ENCODE data around the gene PI16.

DNA sequence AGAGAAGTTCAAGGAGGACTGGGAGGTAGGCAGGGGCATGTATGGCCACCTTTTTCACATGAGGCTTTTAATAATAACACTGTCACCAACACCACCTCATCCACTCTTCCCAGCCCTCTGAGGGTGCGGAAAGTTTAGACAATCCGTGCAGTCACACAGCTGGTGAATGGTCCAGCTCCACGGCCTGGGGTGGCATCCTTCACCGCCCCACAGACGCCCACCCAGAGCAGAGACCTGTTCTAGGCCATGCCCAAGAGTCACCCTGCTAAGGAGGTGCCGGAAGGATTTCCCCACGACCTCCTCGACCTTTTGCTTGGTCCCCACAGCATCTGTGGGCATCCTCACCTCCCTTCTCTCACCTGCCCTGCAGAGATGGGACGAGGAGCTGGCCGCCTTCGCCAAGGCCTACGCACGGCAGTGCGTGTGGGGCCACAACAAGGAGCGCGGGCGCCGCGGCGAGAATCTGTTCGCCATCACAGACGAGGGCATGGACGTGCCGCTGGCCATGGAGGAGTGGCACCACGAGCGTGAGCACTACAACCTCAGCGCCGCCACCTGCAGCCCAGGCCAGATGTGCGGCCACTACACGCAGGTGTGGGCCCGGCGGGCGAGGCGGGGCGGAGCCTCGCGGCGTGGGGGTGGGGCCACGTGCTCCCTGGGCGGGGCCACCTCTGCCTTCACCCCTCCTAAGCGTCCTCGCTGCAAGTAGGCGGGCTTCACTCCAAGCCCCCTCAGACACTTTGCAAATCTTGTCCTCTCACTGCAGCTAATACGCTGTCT lies 4.4 kb downstream of the PI16 start:
- TF ChIP-seq, protein P1, sequence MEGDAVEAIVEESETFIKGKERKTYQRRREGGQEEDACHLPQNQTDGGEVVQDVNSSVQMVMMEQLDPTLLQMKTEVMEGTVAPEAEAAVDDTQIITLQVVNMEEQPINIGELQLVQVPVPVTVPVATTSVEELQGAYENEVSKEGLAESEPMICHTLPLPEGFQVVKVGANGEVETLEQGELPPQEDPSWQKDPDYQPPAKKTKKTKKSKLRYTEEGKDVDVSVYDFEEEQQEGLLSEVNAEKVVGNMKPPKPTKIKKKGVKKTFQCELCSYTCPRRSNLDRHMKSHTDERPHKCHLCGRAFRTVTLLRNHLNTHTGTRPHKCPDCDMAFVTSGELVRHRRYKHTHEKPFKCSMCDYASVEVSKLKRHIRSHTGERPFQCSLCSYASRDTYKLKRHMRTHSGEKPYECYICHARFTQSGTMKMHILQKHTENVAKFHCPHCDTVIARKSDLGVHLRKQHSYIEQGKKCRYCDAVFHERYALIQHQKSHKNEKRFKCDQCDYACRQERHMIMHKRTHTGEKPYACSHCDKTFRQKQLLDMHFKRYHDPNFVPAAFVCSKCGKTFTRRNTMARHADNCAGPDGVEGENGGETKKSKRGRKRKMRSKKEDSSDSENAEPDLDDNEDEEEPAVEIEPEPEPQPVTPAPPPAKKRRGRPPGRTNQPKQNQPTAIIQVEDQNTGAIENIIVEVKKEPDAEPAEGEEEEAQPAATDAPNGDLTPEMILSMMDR (conservative IDR thresholded peaks at IDR 0.05 in 1 of 2, IDR thresholded peaks at IDR 0.05 in 1 of 2; ENCODE audit: extremely low read depth in 1 of 2, insufficient read depth in 1 of 2, low read depth in 1 of 2, low read length in 2 of 2): no peak
- no peak for TF ChIP-seq EZH2 (IDR thresholded peaks at IDR 0.05; ENCODE audit: borderline replicate concordance, low read length)
